GM18499 (cell line): ENCODE measurements around the gene TLK2.
"Not testable (repeated sequence)": the region's sequence is repeated elsewhere in the genome, so short reads cannot be mapped to it uniquely, and the experiment has no call there.

Experiments used
- ATAC-seq: cut with Tn5 transposase; IDR thresholded peaks from one replicate; pipeline ENCODE4 v1.9.1; 2021; ENCODE audit warnings: moderate number of reproducible peaks; ENCODE audit not compliant: insufficient read depth, unreplicated experiment

The TLK2 gene

DNA sequence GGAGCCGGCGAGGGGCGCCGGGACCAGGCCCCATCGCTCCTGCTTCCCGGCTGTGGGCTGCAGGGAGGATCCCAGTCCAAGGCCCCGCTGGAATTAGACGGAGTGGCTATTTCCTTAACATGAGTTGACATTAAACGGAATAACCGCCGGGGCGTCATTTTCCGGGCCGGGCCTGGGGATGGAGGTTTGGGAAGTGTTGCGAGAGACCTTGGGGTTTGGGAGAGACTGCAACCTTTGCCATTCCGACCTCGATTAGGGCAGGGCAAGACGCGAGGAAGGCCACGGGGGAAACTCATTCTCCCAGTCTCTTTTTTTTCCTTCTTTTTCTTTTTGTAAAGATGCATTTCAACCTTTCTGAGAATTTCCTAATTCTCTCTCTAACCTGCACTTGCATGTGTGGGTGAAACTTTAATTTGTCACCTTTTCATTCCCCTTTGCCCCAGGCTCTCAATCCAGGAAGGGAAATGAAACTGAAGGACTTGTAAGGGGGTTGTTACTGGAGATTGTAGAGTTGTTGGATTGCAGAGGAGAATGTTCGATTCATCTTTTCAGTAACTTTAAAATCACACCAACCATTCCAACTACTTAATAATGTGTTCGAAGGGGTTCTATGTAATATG, 1.1 kb downstream of the TLK2 start:
- ATAC-seq = not testable (repeated sequence)

DNA sequence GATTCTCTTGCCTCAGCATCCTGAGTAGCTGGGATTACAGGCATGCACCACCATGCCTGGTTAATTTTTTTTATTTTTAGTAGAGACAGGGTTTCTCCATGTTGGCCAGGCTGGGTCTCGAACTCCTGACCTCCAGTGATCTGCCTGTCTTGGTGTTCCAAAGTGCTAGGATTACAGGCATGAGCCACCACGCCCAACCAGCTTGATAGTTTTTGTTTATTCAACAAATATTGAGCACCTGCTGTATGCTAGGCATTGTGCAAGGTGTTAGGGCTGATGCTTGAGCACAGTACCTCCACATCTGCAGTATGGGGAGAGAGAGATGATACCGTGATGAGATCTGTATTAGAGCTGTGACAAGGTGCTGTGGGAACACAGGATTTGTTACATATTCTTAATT, 3.9 kb downstream of the TLK2 start:
- not testable (repeated sequence) for ATAC-seq

DNA sequence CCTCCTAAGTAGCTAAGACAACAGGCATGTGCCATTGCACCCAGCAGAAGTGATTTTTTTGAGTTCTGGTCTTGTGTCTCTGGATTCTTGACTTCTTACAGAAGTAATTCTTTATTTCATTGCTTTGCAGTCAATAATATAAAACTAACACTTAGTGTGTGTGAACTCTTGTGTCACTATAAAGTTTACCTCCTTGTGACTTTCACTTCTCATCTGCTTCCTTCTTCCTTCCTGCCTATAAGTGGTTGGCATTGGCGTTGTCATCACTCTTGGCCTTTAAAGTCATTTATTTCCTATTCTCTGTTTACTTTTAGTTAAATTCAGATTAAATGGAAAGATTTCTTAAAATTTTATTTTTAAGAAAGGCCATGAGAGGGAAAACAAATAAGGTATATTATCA, 12.4 kb downstream of the TLK2 start:
- ATAC-seq = not testable (repeated sequence)

DNA sequence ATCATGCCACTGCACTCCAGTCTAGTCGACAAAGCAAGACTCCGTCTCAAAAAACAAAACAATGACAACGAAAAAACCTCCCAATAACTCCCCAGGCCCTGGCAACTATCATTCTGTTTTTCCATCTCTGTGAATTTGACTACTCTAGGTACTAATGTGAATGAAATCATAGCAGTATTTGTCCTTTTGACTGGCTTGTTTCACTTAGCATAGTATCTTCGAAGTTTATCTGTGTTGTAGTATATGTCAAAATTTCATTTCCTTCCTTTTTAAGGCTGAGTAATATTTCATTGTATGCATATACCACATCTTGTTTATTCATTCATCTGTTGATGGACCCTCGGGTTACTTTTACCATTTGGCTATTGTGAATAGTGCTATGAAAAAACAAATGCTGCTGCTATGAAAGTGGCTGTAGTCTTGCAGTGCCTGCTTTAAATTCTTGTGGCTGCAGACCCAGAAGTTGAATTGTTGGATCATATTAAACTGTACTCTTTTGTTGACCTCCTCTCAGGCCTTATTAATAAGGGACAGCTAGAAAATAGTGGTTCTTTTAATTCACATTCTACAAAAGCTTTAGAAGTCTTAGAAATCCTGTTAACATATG, 14.5 kb downstream of the TLK2 start:
- ATAC-seq = not testable (repeated sequence)

DNA sequence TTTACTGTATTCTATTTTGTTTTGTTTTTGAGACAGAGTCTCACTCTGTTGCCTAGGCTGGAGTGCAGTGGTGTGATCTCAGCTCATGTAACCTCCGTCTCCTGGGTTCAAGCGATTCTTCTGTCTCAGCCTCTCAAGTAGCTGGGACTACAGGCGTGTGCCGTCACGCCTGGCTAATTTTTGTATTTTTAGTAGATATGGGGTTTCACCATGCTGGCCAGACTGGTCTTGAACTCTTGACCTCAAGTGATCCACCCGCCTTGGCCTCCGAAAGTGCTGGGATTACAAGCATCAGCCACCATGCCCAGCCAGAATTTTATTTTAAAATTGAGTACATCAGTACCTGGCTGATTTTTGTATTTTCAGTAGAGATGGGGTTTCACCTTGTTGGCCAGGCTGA, 15.4 kb downstream of the TLK2 start:
- not testable (repeated sequence) for ATAC-seq

DNA sequence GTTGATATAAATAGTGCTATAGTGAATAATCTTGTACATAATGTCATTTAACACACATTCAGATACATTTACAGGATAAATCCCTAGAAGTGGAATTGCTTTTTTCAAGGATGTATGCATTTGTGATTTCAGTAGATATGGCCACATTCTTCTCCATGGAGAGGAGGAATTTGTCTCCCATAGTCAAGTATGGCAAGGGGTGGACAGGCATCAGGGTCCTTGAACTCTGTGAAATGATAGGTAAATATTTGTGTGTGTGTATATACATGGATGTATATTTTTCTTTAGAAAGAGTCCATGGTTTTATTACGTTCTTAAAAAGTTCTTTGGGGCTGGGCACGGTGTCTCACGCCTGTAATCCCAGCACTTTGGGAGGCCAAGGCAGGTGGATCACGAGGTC, 17.7 kb downstream of the TLK2 start:
- not testable (repeated sequence) for ATAC-seq

DNA sequence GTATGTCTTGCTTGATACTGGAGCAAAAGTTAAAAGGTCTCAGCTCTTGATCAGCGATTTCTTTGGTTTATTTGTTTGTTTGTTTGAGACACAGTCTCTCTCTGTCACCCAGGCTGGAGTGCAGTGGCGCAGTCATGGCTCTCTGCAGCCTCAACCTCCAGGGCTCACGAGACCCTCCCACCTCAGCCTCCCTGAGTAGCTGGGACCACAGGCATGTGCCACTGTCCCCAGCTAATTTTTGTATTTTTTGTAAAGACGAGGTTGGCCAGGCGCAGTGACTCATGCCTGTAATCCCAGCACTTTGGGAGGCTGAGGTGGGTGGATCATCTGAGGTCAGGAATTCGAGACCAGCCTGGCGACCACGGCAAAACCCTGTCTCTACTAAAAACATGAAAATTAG, 20.2 kb downstream of the TLK2 start:
- ATAC-seq = not testable (repeated sequence)

DNA sequence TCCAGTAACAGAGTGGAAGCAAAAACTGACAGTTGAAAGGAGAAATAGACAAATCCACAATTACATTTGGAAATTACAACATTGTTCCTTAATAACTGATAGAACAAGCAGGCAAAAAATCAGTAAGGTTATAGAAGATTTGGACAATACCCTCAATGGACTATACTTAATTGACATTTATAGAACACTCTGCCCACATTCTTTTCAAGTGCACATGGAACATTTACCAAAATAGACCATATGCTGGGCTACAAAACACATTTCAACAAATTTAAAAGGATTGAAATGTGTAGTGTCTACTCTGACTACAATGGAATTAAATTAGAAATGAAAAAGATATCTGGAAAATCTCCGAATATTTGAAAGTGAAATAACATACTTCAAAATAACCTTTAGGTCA, 21.8 kb downstream of the TLK2 start:
- not testable (repeated sequence) for ATAC-seq

DNA sequence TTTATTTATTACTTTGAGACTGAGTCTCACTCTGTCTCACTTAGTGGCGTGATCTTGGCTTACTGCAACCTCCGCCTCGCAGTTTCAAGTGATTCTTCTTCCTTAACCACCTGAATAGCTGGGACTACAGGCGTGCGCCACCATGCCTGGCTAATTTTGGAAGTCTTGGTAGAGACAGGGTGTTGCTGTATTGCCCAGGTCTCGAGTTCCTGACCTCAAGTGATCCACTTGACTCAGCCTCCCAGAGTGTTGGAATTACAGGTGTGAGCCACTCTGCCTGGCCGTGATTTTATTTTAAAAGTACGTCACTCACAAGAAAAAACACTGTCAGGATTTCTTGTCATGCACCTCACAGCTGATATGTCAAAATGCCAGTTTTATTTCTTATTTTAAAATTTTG, 26.2 kb downstream of the TLK2 start:
- not testable (repeated sequence) for ATAC-seq

DNA sequence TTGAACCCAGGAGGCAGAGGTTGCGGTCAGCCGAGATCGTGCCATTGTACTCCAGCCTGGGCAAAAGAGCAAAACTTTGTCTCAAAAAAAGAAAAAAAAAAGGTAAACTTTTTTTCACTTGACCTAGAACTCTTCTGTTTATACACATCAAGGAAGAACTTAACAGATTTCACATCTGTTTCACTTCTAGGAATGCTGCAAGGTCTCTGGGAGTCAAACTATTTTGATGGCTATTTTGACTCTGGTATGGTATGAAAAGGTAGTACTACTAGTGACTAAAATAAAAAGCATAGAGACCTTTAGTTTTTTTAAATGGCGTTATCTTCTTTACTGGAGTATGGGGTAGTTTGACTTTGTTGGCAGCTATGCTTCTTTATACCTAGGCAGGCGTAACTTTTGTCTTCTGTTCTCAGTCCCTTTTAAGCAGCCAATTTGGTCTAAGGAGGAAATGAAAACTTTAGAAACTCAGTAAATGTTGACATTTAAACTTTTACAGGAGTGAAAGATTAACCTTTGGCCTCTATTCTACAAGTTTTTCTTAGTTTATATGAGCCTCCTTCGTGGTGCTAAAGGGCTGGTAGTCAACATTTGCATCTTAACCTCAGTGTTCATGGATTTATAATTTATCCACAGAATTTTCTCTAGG, 28.7 kb downstream of the TLK2 start:
- not testable (repeated sequence) for ATAC-seq

DNA sequence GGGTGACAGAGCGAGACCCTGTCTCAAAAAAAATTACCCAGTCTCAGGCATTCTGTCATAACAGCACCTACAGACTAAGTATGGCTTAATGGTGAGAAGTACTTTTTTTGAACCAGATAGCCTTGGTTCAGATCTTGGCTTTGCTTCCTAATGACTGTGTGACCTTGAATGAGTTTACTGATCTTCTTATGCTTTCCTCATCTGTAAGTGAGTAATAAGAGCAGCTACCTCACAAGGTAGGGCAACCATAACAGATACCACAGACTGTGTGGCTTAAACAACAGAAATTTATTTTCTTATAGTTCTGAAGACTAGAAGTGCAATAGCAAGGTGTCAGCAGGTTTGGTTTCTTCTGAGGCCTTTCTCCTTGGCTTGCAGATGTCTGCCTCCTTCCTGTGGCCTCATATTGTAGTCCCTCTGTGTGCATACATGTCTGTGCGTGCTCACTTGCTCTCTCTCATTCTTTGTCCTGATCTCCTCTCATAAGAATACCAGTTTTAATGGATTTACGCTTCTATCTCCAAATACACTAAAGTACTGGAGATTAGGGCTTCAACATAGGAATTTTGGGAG, 31.7 kb downstream of the TLK2 start:
- ATAC-seq = not testable (repeated sequence)

DNA sequence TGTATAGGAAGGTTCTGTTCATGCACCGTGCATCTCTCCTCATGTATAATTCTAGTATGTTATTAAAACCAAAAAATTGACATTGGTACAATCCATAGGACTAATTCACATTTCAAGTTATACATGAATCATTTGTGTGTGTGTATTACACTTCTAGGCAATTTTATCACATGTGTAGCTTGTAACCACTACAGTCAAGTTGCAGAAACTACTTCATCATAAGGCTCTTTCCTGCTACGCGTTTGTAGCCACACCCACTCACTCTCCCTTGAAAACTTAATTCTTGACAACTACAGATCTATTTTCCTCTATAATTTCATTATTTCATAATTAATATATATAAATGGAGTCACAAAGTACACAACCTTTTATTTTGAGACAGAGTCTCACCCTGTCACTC, 32.4 kb downstream of the TLK2 start:
- ATAC-seq = not testable (repeated sequence)

DNA sequence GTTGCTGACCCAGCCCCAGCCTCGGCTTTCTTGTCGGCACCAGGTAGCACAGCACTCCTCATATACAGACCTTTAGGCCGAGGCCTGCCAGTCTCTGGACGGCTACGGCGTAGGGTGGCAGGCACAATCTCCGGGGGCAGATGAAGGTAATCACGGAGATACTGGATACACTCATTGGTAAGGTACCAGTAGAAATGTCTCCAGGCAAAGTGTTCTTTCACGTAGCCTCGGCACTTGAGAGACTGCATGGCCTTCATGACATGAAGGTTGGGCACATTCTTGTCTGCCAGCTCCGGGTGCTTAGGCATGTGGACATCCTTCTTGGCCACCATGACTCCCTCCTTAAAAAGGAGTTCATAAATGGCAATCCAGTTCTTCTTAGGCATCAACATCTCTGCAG, 37.8 kb downstream of the TLK2 start:
- not testable (repeated sequence) for ATAC-seq

DNA sequence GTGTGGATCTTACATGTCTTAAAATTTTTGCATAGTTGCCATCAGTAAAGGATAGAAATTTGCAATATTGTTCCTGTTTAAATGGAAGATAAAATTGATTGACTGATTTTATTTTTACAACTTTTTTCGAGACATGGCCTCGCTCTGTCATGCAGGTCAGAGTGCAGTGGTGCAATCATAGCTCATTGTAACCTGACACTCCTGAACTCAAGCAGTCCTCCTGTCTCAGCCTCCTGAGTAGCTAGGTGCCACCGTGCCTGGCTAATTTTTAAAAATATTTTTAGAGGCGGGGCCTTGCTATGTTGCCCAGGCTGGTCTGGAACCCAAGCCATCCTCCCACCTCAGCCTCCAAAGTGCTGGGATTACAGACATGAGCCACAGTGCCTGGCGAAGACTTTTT, 42.7 kb downstream of the TLK2 start:
- not testable (repeated sequence) for ATAC-seq

DNA sequence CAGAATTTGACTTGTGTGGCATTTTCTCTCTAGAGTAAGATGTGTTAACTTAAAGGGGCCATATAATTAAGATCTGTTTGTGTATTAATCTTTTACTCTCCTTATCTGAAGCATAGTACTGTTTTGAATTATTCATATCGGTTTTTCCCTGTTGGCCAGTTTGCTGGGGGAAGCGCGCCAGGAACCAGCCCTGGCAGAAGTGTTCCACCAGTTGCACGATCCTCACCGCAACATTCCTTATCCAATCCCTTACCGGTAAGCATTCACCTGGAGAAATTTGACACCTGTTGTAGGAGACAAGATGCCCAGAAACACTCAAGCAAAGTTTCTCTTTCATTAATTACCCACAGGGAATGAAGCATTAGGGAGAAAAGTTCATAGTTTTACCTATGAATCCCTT, 45.5 kb downstream of the TLK2 start:
- ATAC-seq = not testable (repeated sequence)

DNA sequence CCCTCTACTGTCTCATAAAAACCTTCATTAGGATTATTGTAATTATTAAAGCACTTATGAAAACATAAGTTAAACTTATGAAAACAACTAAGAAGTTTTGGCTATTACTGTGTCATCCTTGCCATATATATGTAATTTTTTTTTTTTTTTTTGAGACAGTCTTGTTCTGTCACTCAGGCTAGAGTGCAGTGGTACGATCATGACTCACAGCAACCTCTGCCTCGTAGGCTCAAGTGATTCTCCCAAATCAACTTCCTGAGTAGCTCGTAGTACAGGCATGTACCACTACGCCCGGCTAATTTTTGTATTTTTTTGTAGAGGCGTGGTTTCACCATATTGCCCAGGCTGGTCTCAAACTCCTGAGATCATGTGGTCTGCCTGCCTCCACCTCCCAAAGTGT, 46.7 kb downstream of the TLK2 start:
- ATAC-seq = not testable (repeated sequence)

DNA sequence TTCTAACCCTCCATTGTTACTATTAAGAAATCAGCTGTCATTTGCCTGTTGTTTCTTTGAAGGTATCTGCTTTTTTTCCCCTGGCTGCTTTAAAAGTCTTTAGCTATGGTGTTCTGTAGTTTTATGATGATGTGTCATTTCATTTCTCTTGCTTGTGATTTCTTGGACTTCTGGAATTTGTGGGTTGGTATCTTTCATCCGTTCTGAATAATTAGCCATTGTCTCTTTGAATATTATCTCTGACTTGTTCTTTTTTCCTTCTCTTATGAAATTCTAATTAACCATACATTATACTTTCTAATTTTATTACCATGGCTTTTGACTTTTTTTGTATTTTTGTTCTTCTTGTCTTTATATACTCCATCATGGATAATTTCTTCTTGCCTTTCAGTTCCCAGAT, 52.3 kb downstream of the TLK2 start:
- not testable (repeated sequence) for ATAC-seq

DNA sequence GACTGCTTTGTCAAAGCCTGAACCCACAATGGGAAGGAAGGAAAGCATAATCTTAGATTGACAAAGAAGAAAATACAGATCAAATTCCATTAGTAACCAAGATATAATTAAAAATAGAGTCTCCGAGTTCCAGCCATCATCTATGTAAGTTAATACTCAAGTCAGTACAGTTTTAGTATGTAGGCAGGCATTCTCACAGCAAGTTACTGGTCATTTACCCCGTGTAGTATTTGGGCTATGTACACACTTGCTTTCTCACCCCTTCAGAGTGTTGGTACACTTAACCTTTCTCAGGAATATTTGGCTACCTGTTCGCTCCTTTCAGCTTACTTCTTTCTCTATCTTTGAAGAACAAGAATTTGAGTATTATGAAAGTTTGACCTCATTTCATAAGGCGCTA, 57.9 kb downstream of the TLK2 start:
- ATAC-seq = not testable (repeated sequence)

DNA sequence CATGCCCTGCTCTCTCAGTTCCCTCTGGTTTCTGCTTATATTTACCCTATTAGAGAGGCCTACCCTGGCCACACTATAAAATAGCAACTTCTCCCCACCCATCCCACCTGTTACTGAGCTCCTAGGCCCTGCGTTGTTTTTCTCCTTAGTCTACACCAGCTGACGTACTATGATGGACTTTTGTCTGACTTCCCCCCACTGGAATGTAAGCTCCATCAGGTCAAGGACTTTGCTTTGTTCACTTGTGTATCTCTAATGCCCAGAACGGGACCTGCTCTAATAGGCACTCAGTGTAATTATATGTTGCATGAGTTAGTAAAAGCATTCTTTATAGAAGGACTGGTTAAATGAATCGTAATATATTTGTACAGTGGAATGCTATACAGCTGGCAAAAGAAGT, 62.4 kb downstream of the TLK2 start:
- not testable (repeated sequence) for ATAC-seq

DNA sequence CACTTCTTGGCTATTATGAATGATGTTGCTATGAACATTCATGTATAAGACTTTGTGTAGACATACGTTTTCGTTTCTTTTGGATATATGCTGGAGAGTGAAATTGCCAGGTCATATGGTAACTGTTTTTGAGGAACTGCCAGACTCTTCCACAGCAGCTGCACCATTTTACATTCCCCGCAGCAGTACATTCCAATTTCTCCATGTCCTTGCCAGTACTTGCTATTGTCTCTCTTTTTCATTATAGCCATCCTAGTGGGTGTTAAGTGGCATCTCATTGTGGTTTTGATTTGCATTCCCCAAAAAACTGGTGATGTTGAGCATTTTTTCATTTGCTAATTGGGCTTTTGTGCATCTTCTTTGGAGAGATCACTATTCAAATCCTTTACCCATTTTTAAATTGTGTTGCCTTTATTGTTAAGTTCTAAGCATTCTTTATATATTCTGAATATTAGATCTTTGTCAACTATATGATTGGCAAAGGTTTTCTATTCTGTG, 64.7 kb downstream of the TLK2 start:
- ATAC-seq = not testable (repeated sequence)

DNA sequence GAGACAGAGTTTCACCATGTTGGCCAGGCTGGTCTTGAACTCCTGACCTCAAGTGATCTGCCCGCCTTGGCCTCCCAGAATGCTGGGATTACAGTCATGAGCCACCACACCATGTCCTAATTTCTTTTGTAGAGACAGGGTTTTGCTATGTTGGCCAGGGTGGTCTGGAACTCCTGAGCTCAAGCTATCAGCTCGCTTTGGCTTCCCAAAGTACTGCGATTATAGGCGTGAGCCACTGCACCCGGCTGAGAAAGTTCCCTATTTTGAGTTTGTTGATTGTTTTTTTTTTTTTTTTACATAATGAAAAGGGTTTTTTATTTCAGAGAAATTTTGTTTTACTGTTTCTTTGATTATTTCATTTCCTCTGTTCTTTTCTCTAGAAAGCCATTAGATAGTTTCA, 67.4 kb downstream of the TLK2 start:
- ATAC-seq = not testable (repeated sequence)
